PC-9 (cell line): ENCODE measurements around the gene F7. TPM values are rescaled to one million over a fixed set of nuclear protein-coding genes. Genes with fewer than 3 reads are reported as not detected.

Source experiments
- BruUV-seq: library from RNA; stranded (reverse); fragments of 400-500 nt; replicated peaks from 2 replicates; lab custom pipeline; 2021; lab: Mats Ljungman, UMichigan
- CTCF ChIA-PET: fragments of 300-600 bp; sonication (Branson Sonifier 250); formaldehyde crosslinking; loops from one replicate; lab custom pipeline; 2022; ENCODE audit warnings: antibody characterized with exemption; lab: Charles Lee
- POLR2A ChIA-PET: fragments of 300-600 bp; sonication (Branson Sonifier 250); formaldehyde crosslinking; loops from one replicate; lab custom pipeline; 2022; ENCODE audit warnings: antibody characterized with exemption; ENCODE audit not compliant: unreplicated experiment; lab: Charles Lee
- DNase-seq, 2 experiments: peaks; one replicate each; pipeline versions ENCODE4 v3.0.0 to v3.0.0-alpha.2; 2015 to 2022; ENCODE audit warnings: mixed read lengths in 1 of 2
- H2AFZ ChIP-seq: fragments of 200-600 bp; sonication (generic); 2 replicates; pipeline ENCODE4 v1.8.1; 2017; ENCODE audit warnings: antibody characterized with exemption
- H3F3A ChIP-seq: fragments of 200-600 bp; sonication (generic); 2 replicates; pipeline ENCODE4 v1.8.1; 2017; ENCODE audit warnings: antibody characterized with exemption, mild to moderate bottlenecking, low read depth; ENCODE audit not compliant: insufficient read depth
- H3K27ac ChIP-seq: fragments of 200-600 bp; sonication (generic); 2 replicates; pipeline ENCODE4 v1.6.1; 2016; ENCODE audit warnings: mixed run types
- H3K27me3 ChIP-seq: fragments of 200-600 bp; sonication (generic); 2 replicates; pipeline ENCODE4 v1.6.1; 2016; ENCODE audit warnings: low read depth, mixed run types; ENCODE audit not compliant: insufficient read depth
- H3K36me3 ChIP-seq: fragments of 200-600 bp; sonication (generic); 2 replicates; pipeline ENCODE4 v1.6.1; 2016; ENCODE audit warnings: low read depth, mixed run types
- H3K4me1 ChIP-seq: fragments of 200-600 bp; sonication (generic); replicated peaks from 2 replicates; pipeline ENCODE4 v1.6.1; 2016; ENCODE audit warnings: mixed run types; ENCODE audit not compliant: insufficient read depth
- H3K4me2 ChIP-seq: fragments of 200-600 bp; sonication (generic); 2 replicates; pipeline ENCODE4 v1.6.1; 2017; ENCODE audit warnings: mixed run types
- H3K4me3 ChIP-seq: fragments of 200-600 bp; sonication (generic); 2 replicates; pipeline ENCODE4 v1.6.1; 2016; ENCODE audit warnings: mixed run types
- H3K79me2 ChIP-seq: fragments of 200-600 bp; sonication (generic); 2 replicates; pipeline ENCODE4 v1.6.1; 2017; ENCODE audit warnings: low read depth, mixed run types
- H3K9me2 ChIP-seq: fragments of 200-600 bp; sonication (generic); 2 replicates; pipeline ENCODE4 v1.8.1; 2017; ENCODE audit warnings: mild to moderate bottlenecking; ENCODE audit not compliant: insufficient read depth
- H3K9me3 ChIP-seq: fragments of 200-600 bp; sonication (generic); 2 replicates; pipeline ENCODE4 v1.8.1; 2016; ENCODE audit warnings: low read depth; ENCODE audit not compliant: insufficient read depth
- H4K20me1 ChIP-seq: fragments of 200-600 bp; sonication (generic); 2 replicates; pipeline ENCODE4 v1.8.1; 2017; ENCODE audit not compliant: insufficient read depth
- EZH2 ChIP-seq: fragments of 200-600 bp; sonication (generic); IDR thresholded peaks from 2 replicates; pipeline ENCODE4 v1.8.0; 2017; ENCODE audit warnings: antibody characterized with exemption, low read depth
- intact Hi-C: fragments of 100-400 bp; cut with micrococcal nuclease; formaldehyde crosslinking; loops from one replicate; pipeline ENCODE4 v1.10.0; 2022; ENCODE audit not compliant: unreplicated experiment
- total RNA-seq: library from RNA; stranded (reverse); gene quantifications from 2 replicates; pipeline ENCODE4 v1.2.3, GENCODE V29; 2021
- TF ChIP-seq, protein P1 (sequence below): fragments of 200-600 bp; sonication (generic); conservative IDR thresholded peaks from 2 replicates; pipeline ENCODE4 v1.6.1; 2017; ENCODE audit warnings: mixed run types, antibody characterized with exemption, mild to moderate bottlenecking, moderate library complexity

F7 gene
- total RNA-seq, 1 experiment from 2014 or later: not detected

DNA sequence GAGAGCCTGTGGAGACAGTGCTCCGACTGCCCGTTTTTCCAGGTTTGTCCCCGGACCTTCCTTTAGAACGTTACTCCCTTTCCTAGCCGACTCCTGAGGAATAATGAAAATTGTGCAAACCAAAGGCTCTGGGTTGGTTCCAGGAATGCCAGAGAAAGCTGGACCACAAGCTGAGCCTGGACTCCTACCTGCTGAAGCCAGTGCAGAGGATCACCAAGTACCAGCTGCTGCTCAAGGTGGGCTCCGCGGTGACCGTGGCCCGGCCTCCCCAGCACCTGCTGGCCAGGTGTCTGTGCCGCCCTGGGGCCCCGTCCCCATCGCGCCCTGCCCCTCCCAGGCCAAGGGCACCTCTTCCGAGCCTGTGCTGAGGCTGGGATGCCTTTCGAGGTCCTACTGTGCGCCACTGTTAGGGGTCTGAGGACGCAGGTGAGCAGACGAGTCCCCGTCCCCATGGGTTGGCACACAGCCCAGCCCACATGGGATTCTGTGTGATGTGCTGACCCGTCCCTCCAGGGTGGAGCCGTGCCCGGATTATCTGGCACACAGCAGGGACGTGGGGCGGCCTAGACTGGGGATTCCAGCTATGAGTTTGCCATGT, 20.5 kb upstream of the F7 start:
- H3K4me3 ChIP-seq: no peak overlapping the region
- H3K27me3 ChIP-seq: no peaks in the 10 kb centered on the region
- no peak overlapping the region for H3K4me2 ChIP-seq
- H3K36me3 ChIP-seq: no peaks in the 10 kb centered on the region
- H3K9me2 ChIP-seq: no peaks in the 10 kb centered on the region
- no peaks in the 10 kb centered on the region for H3K9me3 ChIP-seq
- no peak for TF ChIP-seq EZH2
- TF ChIP-seq, protein P1, sequence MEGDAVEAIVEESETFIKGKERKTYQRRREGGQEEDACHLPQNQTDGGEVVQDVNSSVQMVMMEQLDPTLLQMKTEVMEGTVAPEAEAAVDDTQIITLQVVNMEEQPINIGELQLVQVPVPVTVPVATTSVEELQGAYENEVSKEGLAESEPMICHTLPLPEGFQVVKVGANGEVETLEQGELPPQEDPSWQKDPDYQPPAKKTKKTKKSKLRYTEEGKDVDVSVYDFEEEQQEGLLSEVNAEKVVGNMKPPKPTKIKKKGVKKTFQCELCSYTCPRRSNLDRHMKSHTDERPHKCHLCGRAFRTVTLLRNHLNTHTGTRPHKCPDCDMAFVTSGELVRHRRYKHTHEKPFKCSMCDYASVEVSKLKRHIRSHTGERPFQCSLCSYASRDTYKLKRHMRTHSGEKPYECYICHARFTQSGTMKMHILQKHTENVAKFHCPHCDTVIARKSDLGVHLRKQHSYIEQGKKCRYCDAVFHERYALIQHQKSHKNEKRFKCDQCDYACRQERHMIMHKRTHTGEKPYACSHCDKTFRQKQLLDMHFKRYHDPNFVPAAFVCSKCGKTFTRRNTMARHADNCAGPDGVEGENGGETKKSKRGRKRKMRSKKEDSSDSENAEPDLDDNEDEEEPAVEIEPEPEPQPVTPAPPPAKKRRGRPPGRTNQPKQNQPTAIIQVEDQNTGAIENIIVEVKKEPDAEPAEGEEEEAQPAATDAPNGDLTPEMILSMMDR: no peak
- intact Hi-C loops: no loop called here
- H3F3A ChIP-seq: peaks cover 4% of the 10 kb centered on the region; the same call in 1 of the 2 replicates
- H4K20me1 ChIP-seq: no peaks in the 10 kb centered on the region; the same call in 1 of the 2 replicates
- no peak overlapping the region for H2AFZ ChIP-seq
- no peak for DNase-seq
- CTCF ChIA-PET: no interaction called here
- BruUV-seq: no TSS peak
- H3K79me2 ChIP-seq: no peaks in the 10 kb centered on the region
- no peak overlapping the region for H3K27ac ChIP-seq
- POLR2A ChIA-PET: no interaction called here
- no peaks in the 10 kb centered on the region for H3K4me1 ChIP-seq

DNA sequence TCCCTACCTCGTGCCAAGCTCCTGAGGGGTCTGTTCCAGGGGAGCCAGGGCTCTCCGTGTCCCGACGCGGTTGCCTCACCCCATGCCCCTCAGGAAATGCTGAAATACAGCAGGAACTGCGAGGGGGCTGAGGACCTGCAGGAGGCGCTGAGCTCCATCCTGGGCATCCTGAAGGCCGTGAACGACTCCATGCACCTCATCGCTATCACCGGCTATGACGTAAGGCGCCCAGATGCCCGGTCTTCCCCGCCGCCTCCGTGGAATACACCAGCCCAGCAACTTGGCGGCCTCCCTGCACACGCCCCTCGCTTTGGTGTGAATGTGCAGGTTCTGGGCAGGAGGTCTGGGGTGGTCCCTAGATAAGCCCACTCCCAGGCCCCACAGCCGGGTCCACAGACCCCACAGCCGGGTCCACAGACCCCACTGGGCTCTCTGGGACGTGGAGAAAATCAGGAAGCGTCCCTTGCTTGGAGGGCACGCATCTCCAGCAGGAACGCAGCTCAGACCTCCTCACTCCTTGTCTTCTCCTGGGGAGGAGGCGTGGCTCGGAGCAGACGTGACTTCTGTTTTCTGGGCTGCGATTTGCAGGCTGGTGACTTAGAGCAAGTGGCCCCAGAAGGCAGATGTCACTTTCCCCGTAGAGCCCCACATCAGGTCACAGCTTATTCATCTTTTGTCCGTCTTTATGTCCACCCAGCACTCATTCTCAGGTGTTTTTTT, 19.4 kb upstream of the F7 start:
- Histone ChIP-seq H3K4me3 (no peak overlapping the region), H3K36me3 (no peaks in the 10 kb centered on the region), H3K9me2 (no peaks in the 10 kb centered on the region), H3K27me3 (no peaks in the 10 kb centered on the region), H4K20me1 (no peaks in the 10 kb centered on the region; the same call in 1 of the 2 replicates), H3F3A (peaks cover 4% of the 10 kb centered on the region; the same call in 1 of the 2 replicates), H3K4me2 (no peak overlapping the region), H3K4me1 (no peaks in the 10 kb centered on the region), H3K79me2 (no peaks in the 10 kb centered on the region), H2AFZ (no peak overlapping the region), H3K9me3 (no peaks in the 10 kb centered on the region), H3K27ac (no peak overlapping the region)
- DNase-seq: no peak
- CTCF ChIA-PET: no interaction called here
- intact Hi-C loops: no loop called here
- TF ChIP-seq, protein P1: no peak
- TF ChIP-seq EZH2: no peak
- POLR2A ChIA-PET: no interaction called here
- BruUV-seq: no TSS peak

DNA sequence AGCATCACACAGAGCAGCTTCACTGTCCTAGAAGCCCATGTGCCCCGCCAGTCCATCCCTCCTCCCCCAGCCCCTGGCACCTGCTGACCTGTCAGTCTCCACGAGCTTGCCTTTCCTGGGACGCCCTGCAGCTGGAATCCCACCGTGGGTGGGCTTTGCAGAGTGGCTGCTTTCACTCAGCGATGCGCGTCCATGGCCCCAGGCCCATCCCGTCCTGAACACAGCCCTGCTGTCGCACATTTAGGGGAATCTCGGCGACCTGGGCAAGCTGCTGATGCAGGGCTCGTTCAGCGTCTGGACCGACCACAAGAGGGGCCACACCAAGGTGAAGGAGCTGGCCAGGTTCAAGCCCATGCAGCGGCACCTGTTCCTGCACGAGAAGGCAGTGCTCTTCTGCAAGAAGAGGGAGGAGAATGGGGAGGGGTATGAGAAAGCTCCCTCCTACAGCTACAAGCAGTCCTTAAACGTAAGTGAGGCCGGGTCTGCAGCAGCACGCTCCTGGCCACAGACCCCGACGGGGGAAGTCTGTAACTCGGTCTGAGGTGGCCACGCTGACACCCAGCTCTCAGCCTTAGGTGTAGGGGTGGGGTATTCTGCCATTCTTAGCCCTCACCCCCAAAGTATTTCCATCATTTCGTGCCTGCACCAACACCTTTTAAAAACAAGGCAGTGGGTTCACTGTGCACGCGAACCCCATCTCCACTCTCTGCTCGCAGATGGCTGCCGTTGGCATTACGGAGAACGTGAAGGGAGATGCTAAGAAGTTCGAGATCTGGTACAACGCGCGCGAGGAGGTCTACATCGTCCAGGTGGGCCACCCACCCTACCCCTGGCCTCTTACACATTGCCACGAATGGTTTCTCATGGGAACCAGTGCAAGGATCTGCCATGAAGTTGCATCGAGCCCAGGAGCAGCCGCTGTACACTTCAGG, 18.3 kb upstream of the F7 start:
- Histone ChIP-seq H3K79me2 (no peaks in the 10 kb centered on the region), H3K4me1 (no peaks in the 10 kb centered on the region), H2AFZ (no peak overlapping the region), H3K27ac (no peak overlapping the region), H3K9me3 (no peaks in the 10 kb centered on the region), H3K4me2 (no peak overlapping the region), H3K9me2 (no peaks in the 10 kb centered on the region), H3K4me3 (no peak overlapping the region), H4K20me1 (no peaks in the 10 kb centered on the region; the same call in 1 of the 2 replicates), H3K36me3 (no peaks in the 10 kb centered on the region), H3F3A (peaks cover 4% of the 10 kb centered on the region; the same call in 1 of the 2 replicates), H3K27me3 (no peaks in the 10 kb centered on the region)
- intact Hi-C loops: no loop called here
- ChIA-PET CTCF (no interaction called here), POLR2A (no interaction called here)
- DNase-seq: no peak
- TF ChIP-seq, protein P1: no peak
- no peak for TF ChIP-seq EZH2
- BruUV-seq: no TSS peak
